Glutamatergic neuron (in vitro differentiated cells): ENCODE measurements around the gene ANKH. TPM values are rescaled to one million over a fixed set of nuclear protein-coding genes. Genes with fewer than 3 reads are reported as not detected.

Experiments used
- DNase-seq: peaks from one replicate; pipeline ENCODE4 v3.0.0; 2022
- H3K27ac Mint-ChIP-seq: one replicate; pipeline ENCODE4 v1.8.0; 2020; ENCODE audit warnings: mild to moderate bottlenecking, mixed read lengths, inconsistent platforms; ENCODE audit not compliant: unreplicated experiment
- H3K27me3 Mint-ChIP-seq: one replicate; pipeline ENCODE4 v1.8.0; 2020; ENCODE audit warnings: mild to moderate bottlenecking, moderate library complexity, mixed read lengths, inconsistent platforms; ENCODE audit not compliant: unreplicated experiment
- H3K36me3 Mint-ChIP-seq: one replicate; pipeline ENCODE4 v1.8.0; 2020; ENCODE audit warnings: mild to moderate bottlenecking, mixed read lengths, inconsistent platforms; ENCODE audit not compliant: unreplicated experiment
- H3K4me1 Mint-ChIP-seq: one replicate; pipeline ENCODE4 v1.8.0; 2020; ENCODE audit warnings: mild to moderate bottlenecking, low read depth, mixed read lengths, inconsistent platforms; ENCODE audit not compliant: unreplicated experiment
- H3K4me3 Mint-ChIP-seq: one replicate; pipeline ENCODE4 v1.8.0; 2020; ENCODE audit warnings: mild to moderate bottlenecking, mixed read lengths, inconsistent platforms; ENCODE audit not compliant: unreplicated experiment
- H3K9me3 Mint-ChIP-seq: one replicate; pipeline ENCODE4 v1.8.0; 2020; ENCODE audit warnings: mild to moderate bottlenecking, moderate library complexity, mixed read lengths, inconsistent platforms; ENCODE audit not compliant: unreplicated experiment
- total RNA-seq: library from RNA; stranded (reverse); fragmentation: NEBNext Ultra II Directional; extraction: Animal tissue kit (Norgen Biotek cat#: 25700); gene quantifications from one replicate; pipeline ENCODE4 v1.2.1, GENCODE V29; 2021; ENCODE audit not compliant: unreplicated experiment
- TF ChIP-seq, protein P1 (sequence below): fragments of 200-600 bp; sonication (generic); IDR thresholded peaks from one replicate; pipeline ENCODE4 v1.5.0; 2021; ENCODE audit not compliant: partially characterized antibody, unreplicated experiment

Gene ANKH
- total RNA-seq, 1 donor from 2014 or later: 83.3 TPM

DNA sequence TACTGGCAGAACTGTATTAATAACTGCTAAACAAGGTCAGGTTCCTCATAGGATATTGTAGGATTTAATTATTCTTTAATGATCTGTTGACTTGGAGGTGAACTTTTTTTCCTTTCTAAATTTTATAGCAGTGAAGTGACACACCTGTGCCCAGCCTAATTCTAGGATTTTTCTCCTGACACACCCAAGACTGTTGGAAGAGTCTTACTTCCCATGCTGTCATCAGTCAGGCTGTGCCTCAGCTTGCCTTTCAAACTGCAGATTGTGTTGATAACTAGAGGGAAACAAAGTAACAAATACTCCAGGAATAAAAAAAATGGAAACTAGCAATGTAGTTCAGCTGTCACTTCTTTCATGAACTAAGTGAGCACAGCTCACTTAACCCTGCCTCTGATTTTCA is 185.1 kb downstream of the ANKH start:
- no peak overlapping the region for H3K27ac Mint-ChIP-seq
- H3K27me3 Mint-ChIP-seq: no peaks in the 10 kb centered on the region
- DNase-seq: no peak
- peaks cover 8% of the 10 kb centered on the region for H3K4me1 Mint-ChIP-seq
- peaks cover 3% of the 10 kb centered on the region for H3K9me3 Mint-ChIP-seq
- no peak overlapping the region for H3K4me3 Mint-ChIP-seq
- TF ChIP-seq, protein P1, sequence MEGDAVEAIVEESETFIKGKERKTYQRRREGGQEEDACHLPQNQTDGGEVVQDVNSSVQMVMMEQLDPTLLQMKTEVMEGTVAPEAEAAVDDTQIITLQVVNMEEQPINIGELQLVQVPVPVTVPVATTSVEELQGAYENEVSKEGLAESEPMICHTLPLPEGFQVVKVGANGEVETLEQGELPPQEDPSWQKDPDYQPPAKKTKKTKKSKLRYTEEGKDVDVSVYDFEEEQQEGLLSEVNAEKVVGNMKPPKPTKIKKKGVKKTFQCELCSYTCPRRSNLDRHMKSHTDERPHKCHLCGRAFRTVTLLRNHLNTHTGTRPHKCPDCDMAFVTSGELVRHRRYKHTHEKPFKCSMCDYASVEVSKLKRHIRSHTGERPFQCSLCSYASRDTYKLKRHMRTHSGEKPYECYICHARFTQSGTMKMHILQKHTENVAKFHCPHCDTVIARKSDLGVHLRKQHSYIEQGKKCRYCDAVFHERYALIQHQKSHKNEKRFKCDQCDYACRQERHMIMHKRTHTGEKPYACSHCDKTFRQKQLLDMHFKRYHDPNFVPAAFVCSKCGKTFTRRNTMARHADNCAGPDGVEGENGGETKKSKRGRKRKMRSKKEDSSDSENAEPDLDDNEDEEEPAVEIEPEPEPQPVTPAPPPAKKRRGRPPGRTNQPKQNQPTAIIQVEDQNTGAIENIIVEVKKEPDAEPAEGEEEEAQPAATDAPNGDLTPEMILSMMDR: no peak
- peaks cover 13% of the 10 kb centered on the region for H3K36me3 Mint-ChIP-seq

DNA sequence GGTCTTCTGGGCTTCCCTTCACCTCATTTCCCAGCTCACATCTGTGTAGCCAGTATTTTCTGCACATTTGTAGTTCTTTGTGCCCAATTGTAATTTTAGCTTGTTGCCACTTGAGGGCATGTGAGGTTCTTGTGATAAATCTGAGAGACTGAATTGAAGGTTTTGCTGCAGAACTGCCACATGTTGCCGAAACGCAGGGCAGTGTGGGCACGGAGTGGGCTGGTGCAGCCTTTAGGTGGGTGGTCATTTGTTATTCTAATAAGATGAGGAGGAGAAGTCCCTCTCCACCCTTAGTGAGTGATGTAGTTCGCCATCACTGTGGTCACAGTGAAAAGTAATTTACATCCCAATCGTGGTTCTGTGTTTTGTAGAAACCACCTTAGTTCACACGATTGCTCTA is 185.8 kb downstream of the ANKH start:
- TF ChIP-seq, protein P1: peak; percentile 80
- H3K4me1 Mint-ChIP-seq: peaks cover 8% of the 10 kb centered on the region
- DNase-seq: no peak
- peaks cover 12% of the 10 kb centered on the region for H3K36me3 Mint-ChIP-seq
- H3K27ac Mint-ChIP-seq: peak overlapping the region; percentile 31
- no peaks in the 10 kb centered on the region for H3K27me3 Mint-ChIP-seq
- H3K9me3 Mint-ChIP-seq: peaks cover 3% of the 10 kb centered on the region
- H3K4me3 Mint-ChIP-seq: no peak overlapping the region

DNA sequence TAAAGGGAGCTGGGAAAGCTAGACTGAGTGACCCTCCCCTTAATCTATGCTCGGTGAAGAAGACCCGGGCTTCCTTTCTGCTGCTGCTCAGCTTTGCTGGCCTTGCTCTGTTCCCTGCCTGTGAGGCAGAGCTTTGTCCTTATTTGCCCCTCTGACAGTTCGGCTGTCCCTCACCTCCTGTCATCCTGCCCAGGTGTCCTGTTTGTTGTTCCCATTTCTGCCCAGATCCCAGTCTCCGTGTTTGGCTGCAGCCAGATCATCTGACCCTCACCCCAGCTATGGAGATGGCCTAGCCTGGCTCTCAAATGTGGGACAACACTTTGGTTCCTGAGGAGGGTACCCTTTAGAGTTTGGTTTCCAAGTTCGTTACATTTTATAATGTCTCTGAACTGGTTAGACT is 186.8 kb downstream of the ANKH start:
- no peaks in the 10 kb centered on the region for H3K27me3 Mint-ChIP-seq

DNA sequence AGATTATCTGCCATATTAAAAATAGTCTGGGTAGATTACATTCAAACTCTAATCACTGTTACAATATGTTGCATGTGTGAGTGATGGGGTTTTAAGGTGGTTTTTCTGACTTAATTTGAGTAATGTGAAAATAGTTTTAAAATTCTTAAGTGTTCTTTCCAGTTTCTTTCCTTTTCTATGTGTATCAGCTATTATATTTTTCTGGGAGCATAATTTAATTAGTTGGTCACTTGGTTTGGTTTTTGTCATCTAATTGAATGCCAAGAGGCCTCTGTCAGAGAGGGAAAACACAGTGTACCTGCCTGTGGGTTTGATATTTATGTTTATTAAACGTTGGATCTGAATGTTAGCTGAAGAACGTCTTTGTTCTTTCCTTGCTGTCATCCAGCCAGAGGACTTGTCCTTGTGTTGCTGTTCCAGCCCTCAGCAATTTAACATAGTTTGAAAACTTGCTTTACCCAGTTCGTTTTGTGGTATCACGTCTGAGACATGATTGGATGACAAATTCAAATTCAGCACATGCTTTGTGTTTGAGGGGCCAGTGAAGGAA is 187.6 kb downstream of the ANKH start:
- H3K9me3 Mint-ChIP-seq: peaks cover 4% of the 10 kb centered on the region
- no peak overlapping the region for H3K4me3 Mint-ChIP-seq
- no peaks in the 10 kb centered on the region for H3K27me3 Mint-ChIP-seq
- no peaks in the 10 kb centered on the region for H3K36me3 Mint-ChIP-seq
- H3K4me1 Mint-ChIP-seq: peaks cover 8% of the 10 kb centered on the region
- H3K27ac Mint-ChIP-seq: no peak overlapping the region
- TF ChIP-seq, protein P1: no peak
- DNase-seq: no peak

More for the DNA sequence above, 186.8 kb downstream of the ANKH start:
- Mint-ChIP-seq H3K4me1 (peaks cover 8% of the 10 kb centered on the region), H3K27ac (peak overlapping the region; percentile 44), H3K4me3 (peak overlapping the region; percentile 47), H3K9me3 (peaks cover 3% of the 10 kb centered on the region), H3K36me3 (peaks cover 2% of the 10 kb centered on the region)
- TF ChIP-seq, protein P1: no peak
- no peak for DNase-seq

DNA sequence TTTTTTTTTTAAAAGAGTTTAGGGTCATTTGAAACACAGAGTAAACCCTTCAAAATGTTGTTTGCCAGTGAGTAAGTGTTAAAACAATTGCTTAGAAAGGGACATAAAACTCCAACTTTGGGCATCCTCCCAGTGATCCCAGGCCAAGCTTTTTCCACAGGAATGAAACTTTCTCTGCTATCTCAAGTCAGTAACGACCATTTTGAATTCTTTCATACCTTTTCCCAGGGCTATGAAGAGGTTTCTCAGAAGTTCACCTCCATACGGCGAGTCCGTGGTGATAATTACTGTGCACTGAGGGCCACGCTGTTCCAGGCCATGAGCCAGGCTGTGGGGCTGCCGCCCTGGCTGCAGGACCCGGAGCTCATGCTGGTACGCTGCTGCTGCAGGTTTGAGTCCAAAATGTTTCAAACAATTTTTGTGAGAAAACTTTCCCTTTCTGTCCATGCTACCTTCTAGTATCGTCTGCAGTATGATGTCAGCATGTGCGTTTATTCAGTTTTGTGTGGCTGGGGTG is 190.3 kb downstream of the ANKH start:
- H3K9me3 Mint-ChIP-seq: peaks cover 4% of the 10 kb centered on the region
- H3K27me3 Mint-ChIP-seq: no peaks in the 10 kb centered on the region
- peaks cover 5% of the 10 kb centered on the region for H3K36me3 Mint-ChIP-seq
- H3K4me3 Mint-ChIP-seq: no peak overlapping the region
- TF ChIP-seq, protein P1: no peak
- peaks cover 8% of the 10 kb centered on the region for H3K4me1 Mint-ChIP-seq
- H3K27ac Mint-ChIP-seq: no peak overlapping the region
- no peak for DNase-seq
